Neural progenitor cell (in vitro differentiated cells): Measurements from ENCODE around the gene RTL10. TPM values are rescaled to one million over a fixed set of nuclear protein-coding genes. Genes with fewer than 3 reads are reported as not detected.
"Not testable (repeated sequence)": the region's sequence is repeated elsewhere in the genome, so short reads cannot be mapped to it uniquely, and the experiment has no call there.

ENCODE experiments used
- DNase-seq: peaks from one replicate; pipeline ENCODE4 v3.0.0-alpha.2; 2016; ENCODE audit warnings: low spot score
- H2AFZ ChIP-seq: fragments of 200-600 bp; sonication (generic); replicated peaks from 2 replicates; pipeline ENCODE4 v1.6.1; 2016; ENCODE audit warnings: antibody characterized with exemption
- H3F3A ChIP-seq: fragments of 200-600 bp; sonication (generic); 2 replicates; pipeline ENCODE4 v1.6.1; 2016; ENCODE audit warnings: antibody characterized with exemption, low read depth
- H3K27ac ChIP-seq: fragments of 200-600 bp; sonication (generic); 2 replicates; pipeline ENCODE4 v1.5.1; 2016; ENCODE audit warnings: mild to moderate bottlenecking
- H3K27me3 ChIP-seq: fragments of 200-600 bp; sonication (generic); 2 replicates; pipeline ENCODE4 v1.6.1; 2016; ENCODE audit warnings: mild to moderate bottlenecking, moderate library complexity
- H3K36me3 ChIP-seq: fragments of 200-600 bp; sonication (generic); 2 replicates; pipeline ENCODE4 v1.5.1; 2016
- H3K4me1 ChIP-seq: fragments of 200-600 bp; sonication (generic); 2 replicates; pipeline ENCODE4 v1.6.1; 2016; ENCODE audit warnings: mixed run types
- H3K4me2 ChIP-seq: fragments of 200-600 bp; sonication (generic); 2 replicates; pipeline ENCODE4 v1.6.1; 2016
- H3K4me3 ChIP-seq: fragments of 200-600 bp; sonication (generic); 2 replicates; pipeline ENCODE4 v1.5.1; 2016
- H3K79me2 ChIP-seq: fragments of 200-600 bp; sonication (generic); 2 replicates; pipeline ENCODE4 v1.6.1; 2016; ENCODE audit warnings: low read depth
- H3K9ac ChIP-seq: fragments of 200-600 bp; sonication (generic); 2 replicates; pipeline ENCODE4 v1.6.1; 2016
- H3K9me3 ChIP-seq: fragments of 200-600 bp; sonication (generic); 2 replicates; pipeline ENCODE4 v1.5.1; 2016; ENCODE audit warnings: low read depth
- H4K20me1 ChIP-seq: fragments of 200-600 bp; sonication (generic); 2 replicates; pipeline ENCODE4 v1.6.1; 2016; ENCODE audit warnings: low read depth
- H3K27ac Mint-ChIP-seq: 3 replicates; pipeline ENCODE4 v1.8.0; 2021; ENCODE audit warnings: mixed read lengths
- H3K27me3 Mint-ChIP-seq: 2 replicates; pipeline ENCODE4 v1.8.0; 2022; ENCODE audit warnings: low read depth, mild to moderate bottlenecking, inconsistent platforms, moderate library complexity, mixed read lengths; ENCODE audit not compliant: insufficient read depth
- H3K36me3 Mint-ChIP-seq: 3 replicates; pipeline ENCODE4 v1.8.0; 2021; ENCODE audit warnings: mixed read lengths
- H3K4me1 Mint-ChIP-seq: 3 replicates; pipeline ENCODE4 v1.8.0; 2021; ENCODE audit warnings: mixed read lengths
- H3K4me3 Mint-ChIP-seq: 3 replicates; pipeline ENCODE4 v1.8.0; 2021; ENCODE audit warnings: mild to moderate bottlenecking, moderate library complexity, mixed read lengths
- H3K9me3 Mint-ChIP-seq: 3 replicates; pipeline ENCODE4 v1.8.0; 2020; ENCODE audit warnings: mixed read lengths
- CTCF ChIP-seq: fragments of 200-600 bp; sonication (generic); IDR thresholded peaks from 2 replicates; pipeline ENCODE4 v1.5.1; 2017; ENCODE audit warnings: antibody characterized with exemption, mild to moderate bottlenecking
- EZH2 ChIP-seq: fragments of 200-600 bp; sonication (generic); IDR thresholded peaks from 2 replicates; pipeline ENCODE4 v1.6.1; 2017; ENCODE audit warnings: antibody characterized with exemption, mild to moderate bottlenecking, moderate library complexity
- EZH2phosphoT487 ChIP-seq: fragments of 200-600 bp; sonication (generic); IDR thresholded peaks from 2 replicates; pipeline ENCODE4 v1.6.1; 2017; ENCODE audit warnings: antibody characterized with exemption
- total RNA-seq: library from RNA; depleted of rRNA; stranded (reverse); fragments of >200 nt; gene quantifications from 2 replicates; pipeline ENCODE4 v1.2.3, GENCODE V29; 2015; ENCODE audit warnings: low replicate concordance

Gene RTL10
- total RNA-seq, 1 donor from 2014 or later: 7.3 TPM

DNA sequence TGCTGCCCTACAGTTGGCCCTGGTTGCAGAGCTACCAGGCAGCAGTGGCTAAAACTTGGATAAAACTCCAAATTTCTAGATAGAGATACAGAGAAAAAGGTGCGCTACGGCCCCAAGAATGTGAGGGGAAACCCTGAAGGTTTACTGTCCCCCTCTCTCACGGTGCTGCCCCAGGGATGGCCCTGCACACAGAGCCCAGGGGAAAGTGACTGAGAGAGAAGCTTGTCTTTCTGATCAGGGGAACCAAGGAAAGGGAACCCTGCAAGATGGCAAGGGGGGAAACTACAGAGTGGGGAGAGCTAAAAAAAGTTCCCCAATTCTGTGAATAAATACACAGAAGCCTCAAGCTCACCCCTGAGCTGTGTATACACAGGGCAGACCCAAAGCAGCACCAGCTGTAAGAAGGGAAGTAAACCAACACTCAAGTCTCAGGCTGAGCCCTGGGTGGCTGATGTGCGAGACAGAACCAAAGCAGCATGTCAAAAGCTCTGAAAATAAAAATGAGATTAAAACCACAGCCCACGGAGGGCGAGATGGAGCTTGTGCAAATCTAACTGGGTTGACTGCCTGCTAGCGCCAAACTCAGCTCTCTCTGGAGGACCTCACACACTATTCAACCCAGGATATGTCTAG, 22.1 kb downstream of the RTL10 start:
- no peaks in the 10 kb centered on the region for H3K36me3 Mint-ChIP-seq
- H3K4me3 Mint-ChIP-seq: no peak overlapping the region
- H2AFZ ChIP-seq: no peak overlapping the region
- no peak overlapping the region for H3K4me2 ChIP-seq
- no peak overlapping the region for H3K9ac ChIP-seq
- H3K27me3 Mint-ChIP-seq: peaks cover 2% of the 10 kb centered on the region
- no peak overlapping the region for H3K4me3 ChIP-seq
- no peak overlapping the region for H3K27ac ChIP-seq
- no peaks in the 10 kb centered on the region for H3K9me3 ChIP-seq
- no peaks in the 10 kb centered on the region for H3K4me1 Mint-ChIP-seq
- H4K20me1 ChIP-seq: no peaks in the 10 kb centered on the region
- no peaks in the 10 kb centered on the region for H3K27me3 ChIP-seq
- H3K9me3 Mint-ChIP-seq: no peaks in the 10 kb centered on the region
- no peaks in the 10 kb centered on the region for H3K4me1 ChIP-seq
- H3K27ac Mint-ChIP-seq: no peak overlapping the region
- H3K36me3 ChIP-seq: no peaks in the 10 kb centered on the region
- no peak for TF ChIP-seq EZH2phosphoT487
- DNase-seq: no peak
- no peaks in the 10 kb centered on the region for H3K79me2 ChIP-seq
- peaks cover 4% of the 10 kb centered on the region for H3F3A ChIP-seq

DNA sequence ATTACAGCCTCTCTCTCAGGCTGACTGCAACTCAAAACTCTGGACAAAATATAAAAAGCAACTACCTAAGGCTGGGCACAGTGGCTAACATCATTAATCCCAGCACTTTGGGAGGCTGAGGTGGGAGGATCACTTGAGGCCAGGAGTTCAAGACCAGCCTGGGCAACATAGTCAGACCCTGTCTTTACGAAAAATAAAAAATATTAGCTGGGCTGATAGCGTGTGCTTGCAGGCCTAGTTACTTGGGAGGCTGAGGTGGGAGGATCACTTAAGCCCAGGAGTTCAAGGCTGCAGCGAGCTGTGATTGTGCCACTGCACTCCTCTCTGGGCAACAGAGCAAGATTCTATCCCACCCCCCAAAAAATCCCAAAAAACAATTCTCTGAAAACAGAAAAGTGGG, 22.7 kb downstream of the RTL10 start:
- H3K4me1 ChIP-seq, H3K9me3 ChIP-seq, H3K9me3 Mint-ChIP-seq: not testable (repeated sequence)

DNA sequence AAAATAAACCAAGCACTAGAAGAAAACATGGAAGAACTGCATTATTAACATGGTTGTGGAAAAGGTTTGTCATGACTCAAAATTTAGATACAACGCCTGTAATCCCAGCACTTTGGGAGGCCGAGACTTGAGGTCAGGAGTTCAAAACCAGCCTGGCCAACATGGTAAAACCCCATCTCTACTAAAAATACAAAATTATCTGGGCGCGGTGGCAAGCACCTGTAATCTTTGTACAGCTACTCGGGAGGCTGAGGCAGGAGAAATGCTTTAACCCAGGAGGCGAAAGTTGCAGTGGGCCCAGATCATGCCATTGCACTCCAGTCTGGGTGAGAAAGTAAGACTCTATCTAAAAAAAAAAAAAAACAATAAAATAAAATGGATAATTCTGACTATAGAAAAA, 23.7 kb downstream of the RTL10 start:
- peaks cover 4% of the 10 kb centered on the region for H3F3A ChIP-seq
- H3K27me3 ChIP-seq: no peaks in the 10 kb centered on the region
- H3K27ac ChIP-seq: no peak overlapping the region
- H3K9ac ChIP-seq: no peak overlapping the region
- H3K4me2 ChIP-seq: no peak overlapping the region
- H3K9me3 ChIP-seq: no peaks in the 10 kb centered on the region
- no peaks in the 10 kb centered on the region for H3K4me1 Mint-ChIP-seq
- no peaks in the 10 kb centered on the region for H4K20me1 ChIP-seq
- H3K4me1 ChIP-seq: no peaks in the 10 kb centered on the region
- H3K9me3 Mint-ChIP-seq: no peaks in the 10 kb centered on the region
- peaks cover 2% of the 10 kb centered on the region for H3K27me3 Mint-ChIP-seq
- no peaks in the 10 kb centered on the region for H3K79me2 ChIP-seq
- H3K36me3 ChIP-seq: no peaks in the 10 kb centered on the region
- H3K27ac Mint-ChIP-seq: no peak overlapping the region
- TF ChIP-seq EZH2phosphoT487 (no peak), EZH2 (no peak), CTCF (no peak)
- H2AFZ ChIP-seq: no peak overlapping the region
- no peak for DNase-seq
- peaks cover 2% of the 10 kb centered on the region for H3K36me3 Mint-ChIP-seq
- no peak overlapping the region for H3K4me3 Mint-ChIP-seq
- no peak overlapping the region for H3K4me3 ChIP-seq

More for the DNA sequence above, 22.7 kb downstream of the RTL10 start:
- not testable (repeated sequence) for H3K79me2 ChIP-seq, H3K27me3 Mint-ChIP-seq, H3K36me3 Mint-ChIP-seq, H4K20me1 ChIP-seq, H3F3A ChIP-seq, H3K27ac ChIP-seq, H2AFZ ChIP-seq, H3K36me3 ChIP-seq, H3K27me3 ChIP-seq, H3K4me1 Mint-ChIP-seq, H3K4me3 ChIP-seq, H3K4me3 Mint-ChIP-seq, H3K27ac Mint-ChIP-seq, H3K4me2 ChIP-seq, DNase-seq, H3K9ac ChIP-seq

DNA sequence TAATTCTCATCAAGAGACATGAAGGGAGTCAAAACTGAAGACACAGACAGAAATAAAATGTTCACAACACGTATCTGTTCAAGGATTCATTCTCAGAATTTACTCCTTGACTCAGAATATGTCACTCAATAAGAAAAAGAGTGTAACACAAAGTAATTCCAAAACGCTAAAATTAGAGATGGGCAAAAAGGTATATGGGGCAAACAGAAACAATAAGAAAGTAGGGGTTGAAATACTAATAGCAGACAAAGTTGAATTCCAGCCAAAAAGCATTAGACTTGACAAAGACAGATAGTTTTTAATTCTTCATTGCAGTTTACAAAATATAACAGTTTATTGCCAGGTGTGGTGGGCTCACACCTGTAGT, 26.7 kb downstream of the RTL10 start:
- Mint-ChIP-seq H3K27me3 (peaks cover 2% of the 10 kb centered on the region), H3K4me1 (peaks cover 3% of the 10 kb centered on the region), H3K9me3 (no peaks in the 10 kb centered on the region), H3K27ac (no peak overlapping the region), H3K4me3 (no peak overlapping the region), H3K36me3 (peaks cover 2% of the 10 kb centered on the region)
- Histone ChIP-seq H3K4me2 (no peak overlapping the region), H3F3A (peaks cover 3% of the 10 kb centered on the region), H3K36me3 (no peaks in the 10 kb centered on the region), H3K27me3 (no peaks in the 10 kb centered on the region), H3K9me3 (no peaks in the 10 kb centered on the region), H3K9ac (no peak overlapping the region), H2AFZ (no peak overlapping the region), H4K20me1 (no peaks in the 10 kb centered on the region), H3K4me1 (no peaks in the 10 kb centered on the region), H3K79me2 (no peaks in the 10 kb centered on the region), H3K27ac (no peak overlapping the region), H3K4me3 (no peak overlapping the region)
- TF ChIP-seq EZH2phosphoT487 (no peak), CTCF (no peak), EZH2 (no peak)
- no peak for DNase-seq
